Cortex of kidney (tissue), 1 donor: Measurements from ENCODE around the gene DNAAF8.
"Not testable (repeated sequence)": the region's sequence is repeated elsewhere in the genome, so short reads cannot be mapped to it uniquely, and the experiment has no call there.

Experiments used
- DNase-seq: peaks from one replicate; lab custom pipeline; 2025; lab: John Stamatoyannopoulos, UW

The DNAAF8 gene

DNA sequence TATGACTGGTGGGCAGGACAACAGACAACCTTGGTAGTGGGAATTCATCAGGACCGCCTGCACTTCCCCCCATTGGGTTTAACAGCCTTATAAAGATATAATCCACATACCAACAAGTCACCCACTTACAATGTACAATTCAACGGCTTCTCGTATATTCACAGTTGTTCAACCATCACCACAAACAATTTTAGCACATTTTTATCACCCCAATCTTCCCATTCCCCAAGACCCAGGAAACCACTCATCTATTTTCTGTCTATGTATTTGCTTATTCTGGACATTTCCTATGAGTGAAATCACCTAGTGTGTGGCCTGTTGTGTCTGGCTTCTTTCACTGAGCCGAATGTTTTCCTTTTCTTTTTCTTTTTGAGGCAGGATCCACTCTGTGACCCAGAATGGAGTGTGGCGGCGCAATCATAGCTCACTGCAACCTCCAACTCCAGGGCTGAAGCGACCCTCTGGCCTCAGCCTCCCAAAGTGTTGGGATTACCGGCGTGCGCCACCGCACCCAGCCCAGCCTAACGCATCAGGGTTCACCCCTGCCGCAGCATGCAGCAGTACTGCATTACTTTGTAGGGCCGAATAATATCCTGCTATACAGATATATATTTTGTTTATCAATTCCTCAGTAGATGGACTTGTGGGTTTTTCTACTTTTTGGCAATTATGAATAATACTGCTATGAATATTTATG, 11.1 kb upstream of the DNAAF8 start:
- DNase-seq: no peak

DNA sequence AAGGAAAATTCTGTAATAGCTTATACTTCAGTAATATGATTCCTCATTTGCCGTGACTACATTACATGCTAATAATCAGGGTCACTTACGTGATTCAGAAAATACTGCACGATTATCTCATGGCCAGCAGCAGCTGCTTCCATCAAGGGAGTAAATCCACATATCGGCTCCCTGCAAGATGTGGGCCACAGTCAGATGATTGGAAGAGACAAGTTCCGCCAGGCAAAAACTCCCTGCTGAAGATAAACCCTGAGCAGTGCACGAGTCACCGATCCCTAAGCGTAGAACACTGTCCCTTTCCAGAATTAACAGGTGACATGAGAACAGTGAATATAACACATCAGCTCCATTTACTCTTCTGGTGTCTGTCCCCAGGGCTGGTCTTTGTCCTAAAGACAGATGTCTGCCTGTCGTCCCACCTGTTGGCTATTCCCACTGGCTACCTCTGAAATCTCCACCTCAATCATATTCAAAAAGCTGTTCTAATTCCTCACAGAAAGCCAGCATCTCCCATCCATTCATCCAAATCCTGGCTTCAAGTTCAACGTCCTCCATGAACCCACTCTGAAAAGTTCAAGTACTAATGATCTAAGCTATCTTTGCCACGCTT, 9.6 kb upstream of the DNAAF8 start:
- no peak for DNase-seq

DNA sequence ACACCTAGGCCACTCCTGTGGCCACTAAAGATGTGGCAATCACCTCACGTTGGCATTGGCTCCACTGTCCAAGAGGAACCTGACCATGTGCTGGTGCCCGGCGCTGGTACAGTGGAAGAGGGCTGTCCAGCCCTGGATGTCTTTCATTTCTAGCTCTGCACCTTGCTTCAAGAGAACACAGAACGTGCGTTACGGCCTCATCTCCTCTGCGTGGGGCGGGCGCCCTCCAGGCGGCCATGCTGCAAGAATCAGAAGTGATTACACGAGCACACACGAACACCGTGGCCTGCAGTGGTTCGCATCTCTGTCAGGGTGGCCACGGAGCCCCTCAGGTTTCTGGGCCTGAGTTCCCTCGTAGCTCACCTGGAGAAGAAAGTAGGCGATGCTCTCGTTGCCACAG, 7.7 kb upstream of the DNAAF8 start:
- no peak for DNase-seq

DNA sequence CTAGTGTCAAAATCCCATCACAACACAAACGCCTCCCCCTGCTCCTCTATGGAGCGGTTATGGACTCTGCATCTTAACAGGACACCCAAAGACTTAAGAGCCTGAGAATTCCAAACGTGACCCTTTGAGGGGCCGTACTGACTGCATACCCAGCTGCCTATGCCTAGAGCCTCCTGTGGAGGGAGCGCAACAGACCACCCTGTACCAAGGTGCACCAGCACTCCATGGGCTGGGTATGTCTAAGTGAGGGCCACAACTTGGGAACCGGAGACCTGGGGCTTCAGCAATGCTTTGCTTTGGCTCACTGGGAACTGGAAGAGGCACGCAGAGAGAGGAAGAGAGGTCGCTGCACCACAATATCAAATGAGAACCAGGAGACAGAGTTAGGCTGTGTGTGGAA, 5.7 kb upstream of the DNAAF8 start:
- DNase-seq: no peak

DNA sequence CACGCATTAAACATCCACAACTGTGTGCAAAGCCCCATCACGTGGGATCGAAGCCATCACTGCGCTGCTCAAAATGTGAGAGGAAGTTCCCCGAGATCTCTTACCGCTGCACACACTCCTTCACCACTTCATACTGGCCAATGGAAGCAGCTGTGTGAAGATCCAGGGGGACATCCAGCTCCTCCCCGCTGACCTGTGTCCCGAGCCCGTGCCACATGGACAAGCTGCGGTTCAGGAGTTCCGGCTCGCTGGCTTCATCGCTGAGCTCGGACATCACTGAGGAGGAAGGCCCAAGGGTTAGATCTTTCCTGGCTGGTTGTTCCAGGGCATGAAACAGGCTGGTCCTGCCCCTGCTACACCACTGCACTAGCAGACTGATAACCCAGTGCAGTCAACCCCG, 4.5 kb upstream of the DNAAF8 start:
- no peak for DNase-seq

DNA sequence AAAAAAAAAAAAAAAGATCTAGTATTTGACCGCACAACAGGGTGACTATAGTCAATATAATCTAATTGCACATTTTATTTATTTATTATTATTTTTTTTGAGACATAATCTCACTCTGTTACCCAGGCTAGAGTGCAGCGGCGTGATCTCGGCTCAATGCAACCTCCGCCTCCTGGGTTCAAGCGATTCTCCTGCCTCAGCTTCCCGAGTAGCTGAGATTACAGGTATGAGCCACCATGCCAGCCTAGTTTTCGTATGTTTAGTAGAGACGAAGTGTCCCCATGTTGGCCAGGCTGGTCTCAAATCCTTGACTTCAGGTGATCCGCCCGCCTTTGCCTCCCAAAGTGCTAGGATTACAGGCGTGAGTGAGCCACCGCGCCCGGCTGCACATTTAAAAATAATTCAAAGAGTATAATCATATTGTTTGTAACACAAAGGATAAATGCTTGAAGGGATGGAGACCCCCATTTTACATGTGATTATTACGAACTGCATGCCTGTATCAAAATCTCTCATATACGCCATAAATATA, 1.1 kb upstream of the DNAAF8 start:
- no peak for DNase-seq

DNA sequence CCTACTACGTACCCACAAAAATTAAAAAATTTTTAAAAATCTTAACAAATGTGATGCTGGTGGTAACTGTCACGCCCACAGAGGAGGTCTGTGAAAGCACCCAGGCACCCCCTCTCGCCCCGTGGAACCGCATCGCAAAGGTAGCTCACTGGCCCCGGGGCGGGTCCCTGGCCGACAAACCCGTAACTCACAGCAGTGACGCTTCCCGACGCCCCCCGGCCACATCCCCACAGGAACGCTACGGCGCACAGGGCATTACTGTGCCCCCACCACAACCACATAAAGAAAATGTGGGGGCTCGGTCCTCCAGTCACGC, 632 bp upstream of the DNAAF8 start:
- no peak for DNase-seq

DNA sequence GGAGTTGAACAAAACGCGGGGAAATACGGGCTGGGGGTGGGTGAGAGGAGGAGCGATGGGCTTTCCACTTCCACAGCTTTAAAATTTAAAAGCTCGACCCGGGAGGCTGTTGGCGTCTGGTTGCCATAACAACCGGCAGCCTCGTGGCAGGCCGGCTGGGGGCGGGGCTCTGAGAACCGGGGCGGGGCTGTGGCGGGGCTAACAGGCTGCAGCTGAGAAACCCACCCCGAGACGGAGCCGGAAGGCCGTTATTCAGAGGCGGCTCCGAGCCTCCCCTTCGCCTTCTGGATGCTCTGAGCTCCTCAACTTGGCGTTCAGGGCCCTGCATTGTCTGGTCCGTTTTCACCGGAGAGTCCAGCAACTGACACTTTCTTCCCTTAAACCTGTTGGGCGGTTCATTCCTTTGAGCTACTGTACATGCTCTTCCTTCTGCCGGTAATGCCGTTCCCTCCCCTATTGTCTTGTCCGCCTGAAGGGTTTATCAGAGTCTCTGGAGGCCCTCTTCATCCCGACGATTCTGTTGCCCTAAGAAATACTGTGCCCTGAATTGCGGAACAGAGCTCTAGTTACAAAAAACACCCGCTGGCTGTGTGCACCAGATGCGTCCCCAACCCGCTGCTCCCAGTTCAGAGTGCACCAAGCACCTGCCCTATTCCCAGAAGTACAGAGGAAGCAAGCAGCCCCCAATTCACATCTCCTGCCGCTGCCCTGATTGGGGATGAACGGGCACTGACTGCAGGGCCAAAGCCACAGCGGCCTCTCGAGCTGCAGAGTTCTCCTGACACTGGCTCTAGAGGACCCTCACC, 596 bp downstream of the DNAAF8 start:
- no peak for DNase-seq

DNA sequence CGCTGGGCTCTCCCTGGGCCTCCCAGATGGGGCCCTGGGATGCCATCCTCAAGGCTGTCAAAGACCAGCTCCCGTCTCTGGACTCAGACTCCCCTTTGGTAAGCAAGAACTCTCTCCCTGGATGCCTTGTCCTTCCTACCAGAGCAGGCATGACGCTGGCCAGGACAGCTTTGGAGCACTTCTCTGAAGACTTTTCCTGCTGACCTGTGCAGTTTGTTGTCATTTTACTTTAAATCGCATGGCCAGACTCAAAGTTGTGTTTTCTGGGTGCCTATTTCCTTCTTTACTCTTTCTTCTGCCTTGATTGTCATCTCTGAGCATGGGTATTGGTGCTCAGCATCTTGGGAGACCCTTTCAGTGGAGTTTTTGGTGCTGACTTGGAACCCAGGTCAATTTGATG, 2.2 kb downstream of the DNAAF8 start:
- no peak for DNase-seq

DNA sequence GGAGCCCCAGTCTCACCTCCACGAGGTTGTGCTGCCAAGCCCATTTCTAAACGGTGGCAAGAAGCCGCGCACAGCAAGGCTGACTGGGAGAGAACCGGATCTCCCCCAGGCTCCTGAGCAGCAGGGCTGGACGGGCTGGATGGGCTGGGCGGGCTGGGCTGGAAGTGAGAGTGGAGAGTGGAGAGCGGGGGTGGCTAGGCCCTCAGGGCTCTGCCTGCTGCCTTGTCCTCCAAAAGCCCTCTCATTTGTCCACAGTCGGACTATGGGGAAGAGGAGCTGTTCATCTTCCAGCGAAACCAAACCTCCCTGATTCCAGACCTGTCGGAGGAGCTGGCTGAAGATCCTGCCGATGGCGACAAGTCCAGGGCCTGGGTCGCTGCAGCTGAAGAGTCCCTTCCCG, 3.2 kb downstream of the DNAAF8 start:
- no peak for DNase-seq

DNA sequence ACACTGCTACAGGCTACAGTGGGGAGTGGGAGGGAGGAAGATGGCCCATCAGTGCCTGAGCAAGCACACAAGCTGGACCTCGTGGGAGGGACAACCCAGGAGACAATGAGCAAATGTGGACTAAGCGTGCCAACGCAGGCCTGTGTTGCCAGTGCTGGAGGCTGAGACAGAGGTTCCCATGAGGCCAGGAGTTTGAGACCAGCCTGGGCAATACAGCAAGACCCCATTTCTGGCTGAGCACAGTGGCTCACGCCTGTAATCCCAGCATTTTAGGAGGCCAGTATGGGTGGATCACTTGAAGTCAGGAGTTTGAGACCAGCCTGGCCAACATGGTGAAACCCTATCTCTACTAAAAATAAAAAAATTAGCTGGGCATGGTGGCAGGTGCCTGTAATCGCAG, 4.0 kb downstream of the DNAAF8 start:
- DNase-seq: not testable (repeated sequence)

DNA sequence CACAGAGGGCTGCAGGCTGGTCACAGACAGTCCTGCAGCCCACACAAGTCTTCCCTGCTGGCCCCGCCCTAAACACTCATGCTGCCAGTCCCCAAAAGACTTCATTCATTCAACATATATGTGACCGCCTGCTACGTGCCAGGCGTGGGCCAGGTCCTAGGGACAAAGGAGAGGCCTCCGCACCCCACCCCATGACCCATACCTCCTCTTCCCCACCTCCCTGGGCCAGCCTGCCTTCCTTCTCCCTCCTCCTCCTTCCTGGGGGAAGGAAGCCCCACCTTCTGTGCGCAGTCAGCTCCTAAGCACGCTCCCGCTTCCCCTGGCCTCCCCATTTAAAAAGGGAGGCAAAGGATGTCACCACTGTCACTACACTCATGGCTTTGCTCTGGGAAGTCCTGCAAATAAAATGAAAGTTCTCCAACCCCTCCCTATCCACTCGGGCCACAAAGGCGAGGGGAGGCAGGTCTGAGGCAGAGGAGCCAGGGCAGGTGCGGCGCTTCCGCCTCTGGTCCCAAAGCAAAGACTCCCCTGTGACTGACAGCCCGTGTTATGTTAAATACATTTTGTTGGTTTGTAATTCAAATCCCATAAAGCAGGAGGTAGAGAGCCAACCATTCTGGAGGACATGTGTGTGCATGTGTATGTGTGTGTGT, 9.0 kb downstream of the DNAAF8 start:
- no peak for DNase-seq

DNA sequence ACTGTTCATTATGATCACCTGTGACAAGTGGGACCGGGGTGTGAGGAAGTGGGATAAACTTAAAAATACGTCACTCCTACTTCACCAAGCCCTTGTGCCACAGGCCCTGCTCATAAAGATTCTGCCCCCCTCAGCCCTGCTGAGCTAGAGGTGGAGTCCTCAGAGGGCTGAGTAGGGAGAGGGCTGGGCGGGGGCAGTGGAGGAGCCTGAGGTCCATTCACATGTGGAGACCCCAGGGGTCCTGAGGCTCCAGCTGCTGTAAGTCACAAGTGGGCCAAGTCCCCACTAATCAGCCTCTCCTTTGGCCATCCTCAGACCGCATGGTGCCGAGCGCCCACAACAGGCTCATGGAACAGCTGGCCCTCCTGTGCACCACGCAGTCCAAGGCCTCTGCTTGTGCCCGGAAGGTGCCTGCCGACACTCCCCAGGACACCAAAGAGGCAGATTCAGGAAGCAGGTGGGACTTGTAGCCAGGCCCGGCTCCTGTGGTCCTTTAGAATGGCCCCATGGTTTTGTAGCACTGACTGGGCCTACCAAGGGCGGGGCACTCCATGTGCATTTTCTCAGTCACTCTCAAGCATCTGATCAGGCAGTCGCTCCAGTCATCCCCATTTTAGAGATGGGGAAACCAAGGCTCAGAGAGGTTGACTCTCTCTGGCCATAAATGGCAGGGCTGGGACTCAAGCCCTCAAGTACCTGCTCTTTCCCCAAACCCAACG, 10.4 kb downstream of the DNAAF8 start:
- no peak for DNase-seq

DNA sequence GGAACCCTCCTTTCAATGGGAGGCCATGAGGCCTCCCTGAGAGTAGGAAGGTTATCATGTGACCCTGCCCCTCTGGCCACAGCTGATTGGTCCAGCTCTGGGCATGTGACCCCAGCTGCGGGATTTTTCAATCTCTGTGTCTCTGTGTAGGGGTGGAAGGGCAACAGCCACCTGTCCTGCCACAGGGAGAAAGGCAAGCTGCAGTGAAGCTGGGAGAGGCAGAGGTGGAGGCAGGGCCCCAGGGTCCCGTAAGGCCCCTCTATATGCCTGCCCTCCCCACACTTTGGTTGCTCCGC, 10.9 kb downstream of the DNAAF8 start:
- DNase-seq: no peak

DNA sequence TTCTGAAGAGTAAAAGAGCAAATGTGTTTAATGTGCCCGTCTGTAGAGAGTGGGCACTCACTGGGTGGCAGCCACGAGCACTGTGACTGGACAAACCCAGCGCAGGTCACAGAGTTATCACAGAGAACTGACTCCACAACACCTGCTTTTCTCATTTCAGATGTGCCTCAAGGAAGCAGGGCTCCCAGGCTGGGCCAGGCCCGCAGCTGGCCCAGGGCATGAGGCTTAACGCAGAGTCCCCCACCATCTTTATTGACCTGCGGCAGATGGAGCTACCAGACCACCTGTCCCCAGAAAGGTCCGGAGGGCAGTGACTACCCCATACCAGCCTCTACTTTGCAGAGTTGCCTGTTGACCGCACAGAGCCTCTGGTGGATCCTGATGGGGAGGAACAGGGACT, 11.9 kb downstream of the DNAAF8 start:
- DNase-seq: no peak

DNA sequence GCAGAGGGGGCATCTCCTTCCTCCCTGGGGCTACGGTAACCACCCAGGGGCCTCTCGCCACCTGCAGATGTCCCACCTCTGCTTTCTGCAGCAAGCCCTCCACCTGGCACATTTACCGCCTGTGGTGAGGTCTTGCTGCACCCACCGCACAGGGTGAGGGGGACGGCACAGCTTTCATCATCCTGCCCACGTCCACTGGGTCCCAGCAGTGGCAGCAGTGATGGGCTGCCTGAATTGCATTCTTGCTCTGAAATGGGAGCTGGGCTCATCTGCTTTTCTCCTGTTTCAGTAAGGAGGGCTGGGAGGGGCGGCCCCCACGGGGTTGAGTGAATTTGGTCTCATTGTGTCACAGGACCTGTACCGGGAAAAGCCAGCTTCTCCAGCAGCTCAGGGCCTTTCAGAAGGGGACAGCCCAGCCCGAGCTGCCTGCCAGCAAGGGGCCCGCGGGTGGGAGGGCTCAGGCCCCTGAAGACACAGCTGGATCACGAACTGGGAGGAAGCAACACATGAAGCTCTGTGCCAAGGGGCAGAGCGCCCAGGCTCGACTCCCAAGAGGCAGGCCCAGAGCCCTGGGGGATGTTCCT, 12.7 kb downstream of the DNAAF8 start:
- DNase-seq: no peak

DNA sequence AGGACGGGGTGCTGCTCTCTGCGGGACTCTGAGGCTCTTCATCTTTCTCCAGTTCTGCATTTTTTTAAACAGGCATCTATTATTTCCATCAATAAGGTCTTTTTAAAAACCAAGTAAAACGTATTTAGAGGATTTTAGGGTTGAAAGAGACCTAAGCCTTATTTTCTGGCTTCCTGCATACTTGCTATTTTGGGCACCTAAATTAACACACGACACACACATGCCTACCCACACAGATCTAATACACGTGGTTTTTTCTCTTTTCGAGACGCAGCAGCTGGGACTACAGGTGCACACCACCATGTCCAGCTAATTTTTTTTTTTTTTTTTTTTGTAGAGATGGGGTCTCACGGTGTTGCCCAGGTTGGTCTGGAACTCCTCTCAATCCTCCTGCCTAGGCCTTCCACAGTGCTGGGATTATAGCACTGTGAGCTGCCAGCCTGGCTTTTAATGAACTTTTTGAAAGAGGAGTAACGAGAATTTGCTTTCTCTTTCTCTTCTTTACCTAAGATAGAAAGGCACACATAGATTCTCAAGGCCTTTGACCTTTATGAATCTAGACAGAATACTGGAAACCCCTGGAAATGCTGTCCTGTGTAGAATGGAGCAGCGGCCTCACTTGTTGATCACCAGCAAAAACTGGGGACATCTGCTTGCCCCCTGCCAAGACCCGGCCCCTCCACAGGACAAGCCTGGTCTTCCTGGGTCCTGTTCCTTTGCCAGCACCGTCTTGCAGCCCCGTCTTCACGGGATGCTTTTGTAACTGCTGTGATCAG, 13.8 kb downstream of the DNAAF8 start:
- no peak for DNase-seq

DNA sequence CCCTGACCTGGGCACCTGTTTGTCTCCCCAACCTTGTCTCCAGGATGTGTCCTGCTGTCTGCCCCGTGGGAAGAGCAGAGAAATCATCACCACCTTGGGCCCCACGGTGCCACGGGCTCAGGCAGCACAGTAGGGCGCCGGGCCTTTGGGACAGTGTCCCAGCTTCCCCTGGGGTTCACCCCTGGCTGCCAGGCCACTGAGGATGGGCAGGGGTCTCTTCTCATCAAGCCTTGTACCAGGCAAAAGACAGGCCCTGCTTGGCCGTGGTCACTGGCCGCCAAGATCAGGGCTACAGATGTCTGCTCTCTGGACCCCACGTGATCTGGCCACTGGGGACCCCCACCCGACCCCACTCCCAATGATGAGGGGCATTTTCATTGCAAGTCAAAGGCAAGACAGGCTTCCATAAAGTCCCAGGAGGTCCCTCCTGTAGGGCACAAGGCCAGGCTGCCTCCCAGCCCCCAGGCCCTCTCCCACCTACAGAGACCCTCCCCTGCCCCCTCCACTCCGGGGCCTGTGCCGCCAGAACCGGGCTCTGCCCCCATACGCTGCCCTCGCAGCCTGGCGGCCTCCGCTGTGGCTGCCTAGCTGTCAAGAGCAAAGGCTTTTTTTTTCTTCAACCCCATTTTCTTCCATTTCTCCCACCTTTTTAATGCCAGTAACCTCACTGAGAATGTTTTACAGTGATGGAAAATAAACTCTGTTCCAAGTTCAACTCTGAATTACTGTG, 14.5 kb downstream of the DNAAF8 start:
- DNase-seq: no peak

DNA sequence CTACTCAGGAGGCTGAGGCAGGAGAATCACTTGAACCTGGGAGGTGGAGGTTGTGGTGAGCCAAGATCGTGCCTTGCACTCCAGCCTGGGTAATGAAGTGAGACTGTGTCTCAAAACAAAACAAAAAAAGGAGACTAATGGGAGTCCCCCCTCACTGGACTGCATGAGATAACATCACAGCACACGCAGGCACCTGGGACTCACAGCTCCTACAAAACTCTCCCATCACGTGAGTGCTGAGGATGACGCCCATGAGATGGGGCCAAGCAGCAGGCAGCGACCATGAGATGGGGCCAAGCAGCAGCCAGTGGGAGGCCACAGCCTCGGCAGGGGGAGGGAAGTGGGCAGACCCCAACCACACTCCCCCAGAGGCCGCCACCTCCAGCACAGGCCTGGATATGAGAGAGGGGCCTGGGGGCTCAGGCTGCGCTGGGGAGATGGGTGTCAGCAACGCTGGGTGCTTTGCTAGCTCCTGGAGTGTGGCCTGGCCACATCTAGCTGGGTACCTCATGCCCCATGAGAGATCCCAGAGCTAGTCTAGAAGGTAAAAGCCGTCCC, 15.4 kb downstream of the DNAAF8 start:
- no peak for DNase-seq

DNA sequence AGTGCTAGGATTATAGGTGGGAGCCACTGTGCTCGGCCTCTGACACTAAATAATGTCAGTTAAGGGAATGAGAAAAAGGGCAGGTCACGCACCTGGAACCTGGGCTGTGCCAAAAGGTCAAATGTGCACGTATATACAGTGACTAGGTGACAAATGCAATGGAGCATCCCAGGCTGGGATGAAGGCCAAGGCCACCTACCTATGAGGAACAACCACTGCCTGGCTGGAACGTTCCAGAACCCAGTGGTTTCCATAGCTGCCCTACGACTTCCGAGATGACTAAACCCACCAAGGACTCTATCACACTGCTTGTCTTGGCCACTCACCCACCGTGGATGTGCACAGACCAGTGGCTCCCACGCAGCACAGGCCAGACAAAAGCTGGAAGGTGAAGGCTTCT, 16.6 kb downstream of the DNAAF8 start:
- DNase-seq: no peak
